ENCODE results near the gene RNASE9. TPM values are rescaled to one million over a fixed set of nuclear protein-coding genes. Genes with fewer than 3 reads are reported as not detected.
"Not testable (repeated sequence)": the region's sequence is repeated elsewhere in the genome, so short reads cannot be mapped to it uniquely, and the experiment has no call there.

The RNASE9 gene
- total and polyA plus RNA-seq, 7 donors = not detected

DNA sequence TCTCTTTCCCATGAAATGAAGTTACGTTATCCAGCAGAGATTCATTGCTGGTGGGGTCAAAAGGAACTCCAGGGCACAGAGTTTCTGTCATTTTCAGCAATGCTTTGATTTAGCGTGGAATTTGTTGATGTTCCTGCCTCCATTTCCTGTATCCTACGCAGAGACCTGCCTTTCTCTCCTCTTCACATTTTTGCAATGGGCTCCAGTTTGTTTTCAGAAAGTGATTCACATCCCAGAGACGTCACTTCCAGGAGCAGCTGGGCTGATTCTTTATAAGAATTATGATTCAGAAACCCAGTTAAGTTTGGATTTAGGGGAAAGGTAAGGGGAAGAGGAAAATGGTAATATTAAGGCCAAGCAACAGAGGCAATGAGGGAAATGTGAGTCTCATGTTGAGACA, 43.9 kb downstream of the RNASE9 start:
- intact Hi-C loops (cut with DNase I) = no loop called here
- Histone ChIP-seq H3K4me3 (no peak overlapping the region), H3K9me3 (no peaks in the 10 kb centered on the region), H3K27me3 (no peaks in the 10 kb centered on the region), H3K36me3 (no peaks in the 10 kb centered on the region), H3K4me1 (no peaks in the 10 kb centered on the region), H3K27ac (no peak overlapping the region)
- 84 to 87% methylated on average over 4 of the region's 4 CpGs for WGBS, 2 donors
- no peak for DNase-seq
- TF ChIP-seq, protein P1, sequence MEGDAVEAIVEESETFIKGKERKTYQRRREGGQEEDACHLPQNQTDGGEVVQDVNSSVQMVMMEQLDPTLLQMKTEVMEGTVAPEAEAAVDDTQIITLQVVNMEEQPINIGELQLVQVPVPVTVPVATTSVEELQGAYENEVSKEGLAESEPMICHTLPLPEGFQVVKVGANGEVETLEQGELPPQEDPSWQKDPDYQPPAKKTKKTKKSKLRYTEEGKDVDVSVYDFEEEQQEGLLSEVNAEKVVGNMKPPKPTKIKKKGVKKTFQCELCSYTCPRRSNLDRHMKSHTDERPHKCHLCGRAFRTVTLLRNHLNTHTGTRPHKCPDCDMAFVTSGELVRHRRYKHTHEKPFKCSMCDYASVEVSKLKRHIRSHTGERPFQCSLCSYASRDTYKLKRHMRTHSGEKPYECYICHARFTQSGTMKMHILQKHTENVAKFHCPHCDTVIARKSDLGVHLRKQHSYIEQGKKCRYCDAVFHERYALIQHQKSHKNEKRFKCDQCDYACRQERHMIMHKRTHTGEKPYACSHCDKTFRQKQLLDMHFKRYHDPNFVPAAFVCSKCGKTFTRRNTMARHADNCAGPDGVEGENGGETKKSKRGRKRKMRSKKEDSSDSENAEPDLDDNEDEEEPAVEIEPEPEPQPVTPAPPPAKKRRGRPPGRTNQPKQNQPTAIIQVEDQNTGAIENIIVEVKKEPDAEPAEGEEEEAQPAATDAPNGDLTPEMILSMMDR (IDR thresholded peaks at IDR 0.05) = no peak
- TF ChIP-seq EP300 (IDR thresholded peaks at IDR 0.05) (no peak), POLR2AphosphoS5 (IDR thresholded peaks at IDR 0.05) (no peak), POLR2A (IDR thresholded peaks at IDR 0.05) (no peak)

DNA sequence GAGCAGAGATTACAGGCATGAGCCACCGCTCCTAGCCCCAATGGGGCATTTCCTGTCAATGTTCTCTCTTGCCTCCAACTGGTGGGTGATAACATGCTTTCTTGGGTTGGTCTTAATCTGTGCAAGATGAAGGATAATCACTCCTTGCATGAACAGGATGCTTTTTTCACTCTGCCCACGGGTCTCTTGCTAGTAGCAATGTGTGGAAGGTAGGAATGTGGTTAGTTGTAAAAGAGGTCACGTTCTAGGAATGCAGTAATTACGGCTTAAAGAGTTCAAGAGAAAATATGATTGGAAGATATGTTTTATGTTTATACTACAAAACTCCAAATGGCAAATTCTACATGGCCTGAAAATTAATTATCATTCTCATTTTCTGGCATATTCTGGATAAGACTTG, 45.0 kb downstream of the RNASE9 start:
- intact Hi-C loops (cut with DNase I) = no loop called here
- 61 to 76% methylated on average over 4 of the region's 4 CpGs for WGBS, 2 donors
- no peaks in the 10 kb centered on the region for H3K9me3 ChIP-seq

DNA sequence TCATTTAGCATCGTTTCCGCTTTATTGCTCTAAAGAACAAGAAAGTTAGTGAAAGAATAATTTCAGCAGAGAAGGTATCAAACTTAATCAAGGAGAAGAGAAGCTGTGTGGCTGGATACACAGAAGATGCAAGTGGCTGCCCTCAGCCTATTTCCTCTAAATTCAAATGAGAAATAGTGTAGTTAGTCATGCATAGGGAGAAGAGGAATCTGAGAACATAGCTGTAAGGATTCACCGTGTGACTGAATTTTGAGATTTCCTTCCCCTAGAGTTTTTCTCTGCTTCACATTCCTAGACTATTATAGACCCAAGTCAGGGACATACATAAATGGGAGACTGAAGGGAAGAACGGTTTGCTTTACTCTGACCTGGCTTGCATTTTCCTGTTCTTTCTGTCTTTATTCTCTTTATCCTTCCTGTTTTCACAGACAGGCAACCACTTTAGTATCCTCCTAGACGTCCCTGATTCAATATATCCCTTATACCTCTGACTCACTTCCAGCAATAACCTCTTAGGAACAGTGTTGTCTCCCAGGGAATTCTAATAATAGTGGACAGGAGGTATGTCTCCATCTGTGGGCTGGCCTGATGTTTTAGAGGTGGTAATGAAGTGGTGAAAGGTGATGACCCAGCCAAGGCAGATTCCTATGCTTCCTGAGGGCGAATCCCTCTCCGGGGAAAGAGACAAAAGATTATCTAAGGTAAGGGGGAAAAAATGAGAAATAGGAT, 48.5 kb downstream of the RNASE9 start:
- Histone ChIP-seq H3K9me3 (no peaks in the 10 kb centered on the region), H3K4me1 (no peaks in the 10 kb centered on the region), H3K27ac (no peak overlapping the region), H3K36me3 (no peaks in the 10 kb centered on the region), H3K4me3 (no peak overlapping the region), H3K27me3 (no peaks in the 10 kb centered on the region)
- 66 to 67% methylated on average over 7 of the region's 7 CpGs for WGBS, 2 donors
- DNase-seq = no peak
- intact Hi-C loops (cut with DNase I) = no loop called here
- TF ChIP-seq POLR2A (IDR thresholded peaks at IDR 0.05) (no peak), POLR2AphosphoS5 (IDR thresholded peaks at IDR 0.05) (no peak), EP300 (IDR thresholded peaks at IDR 0.05) (no peak)
- TF ChIP-seq, protein P1 (IDR thresholded peaks at IDR 0.05) = no peak

More for the DNA sequence above, 45.0 kb downstream of the RNASE9 start:
- Histone ChIP-seq H3K4me3 (no peak overlapping the region), H3K27me3 (no peaks in the 10 kb centered on the region), H3K4me1 (no peaks in the 10 kb centered on the region), H3K27ac (no peak overlapping the region), H3K36me3 (no peaks in the 10 kb centered on the region)
- no peak for DNase-seq
- TF ChIP-seq EP300 (IDR thresholded peaks at IDR 0.05) (no peak), POLR2AphosphoS5 (IDR thresholded peaks at IDR 0.05) (no peak), POLR2A (IDR thresholded peaks at IDR 0.05) (no peak)
- TF ChIP-seq, protein P1 (IDR thresholded peaks at IDR 0.05) = no peak

DNA sequence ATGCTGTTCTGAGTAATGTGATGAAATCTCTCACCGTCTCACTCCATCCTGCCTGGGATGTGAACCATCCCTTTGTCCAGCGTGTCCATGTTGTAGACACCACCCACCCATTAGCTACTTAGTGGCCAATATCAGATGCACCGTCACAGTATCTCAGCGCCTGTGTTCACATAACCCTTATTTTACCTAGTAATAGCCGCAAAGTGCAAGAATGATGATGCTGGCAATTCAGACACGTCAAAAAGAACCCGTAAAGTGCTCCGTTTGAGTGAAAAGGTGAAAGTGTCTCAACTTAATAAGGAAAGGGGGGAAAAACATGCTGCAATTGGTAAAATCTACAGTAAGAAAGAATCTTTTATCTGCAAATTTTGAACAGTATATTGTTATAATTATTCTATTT, 52.5 kb downstream of the RNASE9 start:
- Histone ChIP-seq H3K4me3 (no peak overlapping the region), H3K27ac (no peak overlapping the region), H3K9me3 (no peaks in the 10 kb centered on the region), H3K36me3 (no peaks in the 10 kb centered on the region), H3K4me1 (no peaks in the 10 kb centered on the region), H3K27me3 (no peaks in the 10 kb centered on the region)
- DNase-seq = no peak
- WGBS, 2 donors = 90 to 91% methylated on average over 8 of the region's 8 CpGs
- intact Hi-C loops (cut with DNase I) = no loop called here
- TF ChIP-seq EP300 (IDR thresholded peaks at IDR 0.05) = no peak
- TF ChIP-seq POLR2AphosphoS5 (IDR thresholded peaks at IDR 0.05) = no peak
- TF ChIP-seq POLR2A (IDR thresholded peaks at IDR 0.05) = no peak
- TF ChIP-seq, protein P1 (IDR thresholded peaks at IDR 0.05) = no peak

DNA sequence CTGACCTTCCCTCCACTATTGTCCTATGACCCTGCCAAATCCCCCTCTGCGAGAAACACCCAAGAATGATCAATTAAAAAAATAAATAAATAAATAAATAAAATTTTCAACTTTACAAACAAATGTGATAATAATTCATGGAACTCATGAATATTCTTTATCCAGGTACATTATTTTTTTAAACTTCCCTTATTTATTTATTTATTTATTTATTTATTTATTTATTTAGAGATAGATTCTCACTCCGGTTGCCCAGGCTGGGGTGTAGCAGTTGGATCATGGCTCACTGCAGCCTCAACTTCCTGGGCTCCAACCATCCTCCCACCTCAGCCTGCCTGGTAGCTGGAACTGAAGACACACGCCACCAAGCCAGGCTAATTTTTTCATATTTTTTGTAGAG, 53.3 kb downstream of the RNASE9 start:
- DNase-seq; H3K27ac ChIP-seq; H3K9me3 ChIP-seq; intact Hi-C loops (cut with DNase I); H3K4me1 ChIP-seq; H3K4me3 ChIP-seq; H3K36me3 ChIP-seq; H3K27me3 ChIP-seq: not testable (repeated sequence)
- 86 to 87% methylated on average over 2 to 3 of the region's 3 CpGs for WGBS, 2 donors

DNA sequence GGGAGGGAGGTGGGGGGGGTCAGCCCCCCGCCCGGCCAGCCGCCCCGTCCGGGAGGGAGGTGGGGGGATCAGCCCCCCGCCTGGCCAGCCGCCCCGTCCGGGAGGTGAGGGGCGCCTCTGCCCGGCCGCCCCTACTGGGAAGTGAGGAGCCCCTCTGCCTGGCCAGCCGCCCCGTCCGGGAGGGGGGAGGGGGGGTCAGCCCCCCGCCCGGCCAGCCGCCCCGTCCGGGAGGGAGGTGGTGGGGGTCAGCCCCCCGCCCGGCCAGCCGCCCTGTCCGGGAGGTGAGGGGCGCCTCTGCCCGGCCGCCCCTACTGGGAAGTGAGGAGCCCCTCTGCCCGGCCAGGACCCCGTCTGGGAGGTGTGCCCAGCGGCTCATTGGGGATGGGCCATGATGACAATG, 54.1 kb downstream of the RNASE9 start:
- intact Hi-C loops (cut with DNase I); H3K36me3 ChIP-seq: not testable (repeated sequence)

DNA sequence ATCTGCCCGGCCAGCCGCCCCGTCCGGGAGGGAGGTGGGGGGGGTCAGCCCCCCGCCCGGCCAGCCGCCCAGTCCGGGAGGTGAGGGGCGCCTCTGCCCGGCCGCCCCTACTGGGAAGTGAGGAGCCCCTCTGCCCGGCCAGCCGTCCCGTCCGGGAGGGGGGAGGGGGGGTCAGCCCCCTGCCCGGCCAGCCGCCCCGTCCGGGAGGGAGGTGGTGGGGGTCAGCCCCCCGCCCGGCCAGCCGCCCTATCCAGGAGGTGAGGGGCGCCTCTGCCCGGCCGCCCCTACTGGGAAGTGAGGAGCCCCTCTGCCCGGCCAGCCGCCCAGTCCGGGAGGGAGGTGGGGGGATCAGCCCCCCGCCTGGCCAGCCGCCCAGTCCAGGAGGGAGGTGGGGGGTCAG, 54.6 kb downstream of the RNASE9 start:
- H3K4me1 ChIP-seq; H3K27ac ChIP-seq; H3K36me3 ChIP-seq; DNase-seq; H3K27me3 ChIP-seq; H3K9me3 ChIP-seq; intact Hi-C loops (cut with DNase I); H3K4me3 ChIP-seq: not testable (repeated sequence)
- WGBS, 2 donors = 91 to 98% methylated on average over 18 to 27 of the region's 30 CpGs

More for the DNA sequence above, 54.1 kb downstream of the RNASE9 start:
- WGBS, 2 donors = 70% methylated on average over 2 of the region's 30 CpGs; no CpG with 5 or more reads in 1 of the 2 donors
- not testable (repeated sequence) for H3K4me3 ChIP-seq, DNase-seq, H3K9me3 ChIP-seq, H3K4me1 ChIP-seq, H3K27me3 ChIP-seq, H3K27ac ChIP-seq
